HEK293 (cell line): ENCODE measurements around the gene ANO1.

Source experiments
- BCL11A ChIP-seq: fragments of 450-650 bp; formaldehyde crosslinking; IDR thresholded peaks from 2 replicates; pipeline ENCODE4 v1.5.1; 2016; ENCODE audit warnings: low read depth, missing biosample characterization, missing genetic modification characterization
- SCRT2 ChIP-seq: fragments of 450-650 bp; formaldehyde crosslinking; IDR thresholded peaks from 2 replicates; pipeline ENCODE4 v1.5.1; 2016; ENCODE audit warnings: missing biosample characterization, missing genetic modification characterization
- YY1 ChIP-seq: fragments of 450-650 bp; formaldehyde crosslinking; IDR thresholded peaks from 2 replicates; pipeline ENCODE4 v1.5.1; 2018; ENCODE audit warnings: missing biosample characterization, missing genetic modification characterization
- TF ChIP-seq, protein P1 (sequence below): fragments of 450-650 bp; formaldehyde crosslinking; IDR thresholded peaks from 2 replicates; pipeline ENCODE4 v1.5.1; 2016; ENCODE audit warnings: missing biosample characterization, missing genetic modification characterization

DNA sequence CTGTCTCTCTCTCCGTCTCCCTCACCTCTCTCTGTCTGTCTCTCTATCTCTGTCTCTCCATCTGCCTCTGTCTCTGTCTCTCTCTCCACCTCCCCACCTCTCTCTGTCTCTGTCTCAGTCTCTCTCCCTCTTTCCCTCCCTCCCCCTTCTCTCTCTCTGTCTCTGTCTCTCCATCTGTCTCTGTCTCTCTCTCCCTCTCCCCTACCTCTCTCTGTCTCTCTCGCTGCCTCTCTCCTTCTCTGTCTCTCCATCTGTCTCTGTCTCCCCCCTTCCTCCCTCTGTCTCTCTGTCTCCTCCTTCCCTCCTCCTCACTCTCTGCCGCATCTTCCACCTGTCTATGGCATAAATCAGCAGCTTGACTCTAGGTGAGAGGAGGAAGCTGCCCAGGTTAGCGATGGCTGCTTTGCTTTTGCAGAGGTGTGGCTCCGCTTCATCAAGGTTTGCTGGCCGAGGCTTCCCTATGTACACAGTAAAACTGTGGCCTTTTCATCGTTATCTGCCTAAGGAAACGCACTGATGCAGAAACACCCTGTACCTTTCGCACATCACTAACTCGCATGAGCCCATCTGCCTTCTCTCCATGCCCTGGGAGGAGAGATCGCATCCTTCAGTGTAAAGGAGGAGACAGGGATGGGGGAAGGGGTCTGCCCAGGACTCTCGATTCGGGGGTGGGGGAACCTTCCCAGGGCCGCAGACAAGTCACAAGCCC lies 44.5 kb downstream of the ANO1 start:
- TF ChIP-seq SCRT2 (tag by site-specific recombination) (no peak), BCL11A (tag by site-specific recombination) (no peak), YY1 (tag by site-specific recombination) (no peak)
- TF ChIP-seq, protein P1, sequence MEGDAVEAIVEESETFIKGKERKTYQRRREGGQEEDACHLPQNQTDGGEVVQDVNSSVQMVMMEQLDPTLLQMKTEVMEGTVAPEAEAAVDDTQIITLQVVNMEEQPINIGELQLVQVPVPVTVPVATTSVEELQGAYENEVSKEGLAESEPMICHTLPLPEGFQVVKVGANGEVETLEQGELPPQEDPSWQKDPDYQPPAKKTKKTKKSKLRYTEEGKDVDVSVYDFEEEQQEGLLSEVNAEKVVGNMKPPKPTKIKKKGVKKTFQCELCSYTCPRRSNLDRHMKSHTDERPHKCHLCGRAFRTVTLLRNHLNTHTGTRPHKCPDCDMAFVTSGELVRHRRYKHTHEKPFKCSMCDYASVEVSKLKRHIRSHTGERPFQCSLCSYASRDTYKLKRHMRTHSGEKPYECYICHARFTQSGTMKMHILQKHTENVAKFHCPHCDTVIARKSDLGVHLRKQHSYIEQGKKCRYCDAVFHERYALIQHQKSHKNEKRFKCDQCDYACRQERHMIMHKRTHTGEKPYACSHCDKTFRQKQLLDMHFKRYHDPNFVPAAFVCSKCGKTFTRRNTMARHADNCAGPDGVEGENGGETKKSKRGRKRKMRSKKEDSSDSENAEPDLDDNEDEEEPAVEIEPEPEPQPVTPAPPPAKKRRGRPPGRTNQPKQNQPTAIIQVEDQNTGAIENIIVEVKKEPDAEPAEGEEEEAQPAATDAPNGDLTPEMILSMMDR (tag by site-specific recombination), result no peak
